ENCODE data around the gene C22orf39.

GRCh38 chr22:19467912-19468311 lies 20.4 kb upstream of the C22orf39 start:
- TF ChIP-seq POLR2A (IDR thresholded peaks at IDR 0.05) (no peak), CTCF (IDR thresholded peaks at IDR 0.05) (no peak), EP300 (IDR thresholded peaks at IDR 0.05) (no peak), POLR2AphosphoS5 (IDR thresholded peaks at IDR 0.05) (no peak)
